Measurements from ENCODE around the gene CGREF1. TPM values are rescaled to one million over a fixed set of nuclear protein-coding genes. Genes with fewer than 3 reads are reported as not detected.
A peak's percentile ranks its signal among the peaks of the same experiment; 100 is the strongest.

CGREF1 gene, protein sequence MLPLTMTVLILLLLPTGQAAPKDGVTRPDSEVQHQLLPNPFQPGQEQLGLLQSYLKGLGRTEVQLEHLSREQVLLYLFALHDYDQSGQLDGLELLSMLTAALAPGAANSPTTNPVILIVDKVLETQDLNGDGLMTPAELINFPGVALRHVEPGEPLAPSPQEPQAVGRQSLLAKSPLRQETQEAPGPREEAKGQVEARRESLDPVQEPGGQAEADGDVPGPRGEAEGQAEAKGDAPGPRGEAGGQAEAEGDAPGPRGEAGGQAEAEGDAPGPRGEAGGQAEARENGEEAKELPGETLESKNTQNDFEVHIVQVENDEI
- 1 to 10 TPM; 3.7 to 4.3 TPM for total RNA-seq

DNA sequence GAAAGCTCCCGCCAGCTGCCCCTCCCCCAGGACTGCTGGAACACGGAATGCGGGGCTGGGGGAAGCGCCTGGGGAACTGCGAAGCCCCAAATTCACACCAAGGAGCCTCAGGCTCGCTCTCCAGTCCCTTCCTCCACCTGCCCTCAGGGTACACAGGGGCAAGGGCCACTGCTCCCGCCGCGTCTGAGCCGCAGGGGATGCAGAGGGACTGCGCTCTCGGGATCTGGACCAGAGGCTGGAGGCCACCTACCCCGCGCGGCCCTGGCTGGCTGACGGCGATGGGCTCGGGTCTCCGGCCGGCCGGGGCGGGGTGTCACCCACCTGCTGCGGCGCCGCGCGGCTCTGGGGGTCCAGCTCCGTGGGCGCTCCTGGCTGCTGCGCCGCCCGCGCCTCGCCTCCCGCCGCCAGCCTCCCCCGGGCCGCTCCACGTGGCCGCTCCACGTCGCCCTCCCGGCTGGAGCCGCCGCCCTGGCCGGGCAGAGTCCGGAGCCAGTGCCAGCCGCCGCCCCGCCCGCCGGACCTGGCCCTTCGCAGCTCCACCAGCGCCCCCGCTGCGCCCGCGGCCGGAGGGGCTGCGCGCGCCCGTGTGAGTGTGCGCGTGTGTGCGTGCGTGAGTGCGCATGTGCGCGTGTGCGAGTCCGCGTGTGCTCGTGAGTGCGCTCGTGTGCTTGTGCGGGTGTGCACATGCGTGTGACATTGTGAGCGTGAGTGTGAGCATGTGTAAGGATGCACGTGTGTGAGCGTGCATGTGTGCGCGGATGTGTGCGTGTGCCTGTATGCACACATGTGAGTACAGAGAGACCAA is at the start of gene CGREF1:
CGREF1 (minus strand) TSS at position 604 of the 805 bp plus-strand sequence. CDS start 14,762 bp downstream, outside the sequence.
- ChIA-PET CTCF (interaction anchor here (1.3 kb wide), 1 partner anchor 16 kb away, joined by 3 read pairs; the partner anchor contains the start of gene PREB), POLR2A (interaction anchor here (0.6 to 1.1 kb wide), 4 partner anchors 14 to 34 kb away, joined by 3 to 4 read pairs (median 3); no protein-coding TSS in a partner anchor)
- peaks cover 14% of the 10 kb centered on the region for H3K4me1 Mint-ChIP-seq (ENCODE audit: low read depth)
- H3K27me3 Mint-ChIP-seq = peaks cover 23% of the 10 kb centered on the region
- intact Hi-C loops (cut with micrococcal nuclease) = no loop called here
- no peaks in the 10 kb centered on the region for H3K9me3 Mint-ChIP-seq
- H3K4me3 Mint-ChIP-seq = peak within 1 kb of the TSS; percentile 77
- ATAC-seq = peak; percentile 18
- no peaks in the 10 kb centered on the region for H3K36me3 Mint-ChIP-seq (ENCODE audit: low read depth)
- TF ChIP-seq, protein P1, sequence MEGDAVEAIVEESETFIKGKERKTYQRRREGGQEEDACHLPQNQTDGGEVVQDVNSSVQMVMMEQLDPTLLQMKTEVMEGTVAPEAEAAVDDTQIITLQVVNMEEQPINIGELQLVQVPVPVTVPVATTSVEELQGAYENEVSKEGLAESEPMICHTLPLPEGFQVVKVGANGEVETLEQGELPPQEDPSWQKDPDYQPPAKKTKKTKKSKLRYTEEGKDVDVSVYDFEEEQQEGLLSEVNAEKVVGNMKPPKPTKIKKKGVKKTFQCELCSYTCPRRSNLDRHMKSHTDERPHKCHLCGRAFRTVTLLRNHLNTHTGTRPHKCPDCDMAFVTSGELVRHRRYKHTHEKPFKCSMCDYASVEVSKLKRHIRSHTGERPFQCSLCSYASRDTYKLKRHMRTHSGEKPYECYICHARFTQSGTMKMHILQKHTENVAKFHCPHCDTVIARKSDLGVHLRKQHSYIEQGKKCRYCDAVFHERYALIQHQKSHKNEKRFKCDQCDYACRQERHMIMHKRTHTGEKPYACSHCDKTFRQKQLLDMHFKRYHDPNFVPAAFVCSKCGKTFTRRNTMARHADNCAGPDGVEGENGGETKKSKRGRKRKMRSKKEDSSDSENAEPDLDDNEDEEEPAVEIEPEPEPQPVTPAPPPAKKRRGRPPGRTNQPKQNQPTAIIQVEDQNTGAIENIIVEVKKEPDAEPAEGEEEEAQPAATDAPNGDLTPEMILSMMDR (IDR thresholded peaks at IDR 0.05) = no peak
- peak within 1 kb of the TSS; percentile 22 for H3K27ac Mint-ChIP-seq
- peak; percentile 18 for DNase-seq

DNA sequence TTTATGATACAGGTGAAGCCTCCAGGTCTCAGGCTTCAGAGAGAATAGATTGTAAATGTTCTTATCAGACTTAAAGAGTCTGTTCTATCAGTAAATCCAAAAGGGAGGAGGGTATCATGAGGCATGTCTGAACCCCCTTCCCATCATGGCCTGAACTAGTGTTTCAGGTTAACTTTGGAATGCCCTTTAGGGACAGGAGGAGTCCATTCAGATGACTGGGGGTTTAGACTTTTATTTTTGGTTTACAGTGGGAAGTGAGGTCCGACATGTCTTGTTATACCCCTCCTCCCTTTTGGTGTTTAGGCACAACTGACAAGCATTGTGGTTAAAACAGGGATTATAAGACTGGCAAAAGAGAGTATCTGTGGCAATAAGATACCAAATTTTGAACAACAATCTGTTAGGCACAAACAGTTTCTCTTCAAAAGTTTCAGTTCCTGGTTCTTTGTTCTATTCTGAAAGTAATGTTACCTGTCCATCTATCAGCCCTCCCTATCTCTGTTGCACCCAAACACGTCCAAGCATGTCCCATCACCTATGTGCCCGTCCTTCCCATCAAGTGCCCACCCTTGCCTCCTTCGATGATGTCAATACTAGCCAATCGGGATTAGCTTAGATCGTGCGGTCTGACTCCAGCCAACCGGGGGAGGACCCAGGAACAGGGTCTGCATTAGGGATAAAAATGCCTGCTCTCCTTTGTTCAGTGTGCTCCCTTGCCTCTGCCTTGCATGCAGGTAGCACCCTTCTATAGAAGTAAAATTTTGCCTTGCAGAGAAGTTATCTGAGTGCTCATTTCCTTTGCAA is 46.2 kb upstream of the CGREF1 start:
- TF ChIP-seq, protein P1 (IDR thresholded peaks at IDR 0.05) = no peak
- Mint-ChIP-seq H3K4me3 (no peak overlapping the region), H3K9me3 (no peaks in the 10 kb centered on the region), H3K36me3 (ENCODE audit: low read depth) (no peaks in the 10 kb centered on the region), H3K27me3 (peaks cover 1% of the 10 kb centered on the region), H3K27ac (no peak overlapping the region), H3K4me1 (ENCODE audit: low read depth) (peaks cover 4% of the 10 kb centered on the region)
- CTCF ChIA-PET = interaction anchor here (1.4 to 1.9 kb wide), 3 partner anchors 11 to 115 kb away, joined by 4 to 7 read pairs (median 5); no protein-coding TSS in a partner anchor
- POLR2A ChIA-PET = no interaction called here
- intact Hi-C loops (cut with micrococcal nuclease) = no loop called here
- ATAC-seq = no peak
- DNase-seq = no peak

DNA sequence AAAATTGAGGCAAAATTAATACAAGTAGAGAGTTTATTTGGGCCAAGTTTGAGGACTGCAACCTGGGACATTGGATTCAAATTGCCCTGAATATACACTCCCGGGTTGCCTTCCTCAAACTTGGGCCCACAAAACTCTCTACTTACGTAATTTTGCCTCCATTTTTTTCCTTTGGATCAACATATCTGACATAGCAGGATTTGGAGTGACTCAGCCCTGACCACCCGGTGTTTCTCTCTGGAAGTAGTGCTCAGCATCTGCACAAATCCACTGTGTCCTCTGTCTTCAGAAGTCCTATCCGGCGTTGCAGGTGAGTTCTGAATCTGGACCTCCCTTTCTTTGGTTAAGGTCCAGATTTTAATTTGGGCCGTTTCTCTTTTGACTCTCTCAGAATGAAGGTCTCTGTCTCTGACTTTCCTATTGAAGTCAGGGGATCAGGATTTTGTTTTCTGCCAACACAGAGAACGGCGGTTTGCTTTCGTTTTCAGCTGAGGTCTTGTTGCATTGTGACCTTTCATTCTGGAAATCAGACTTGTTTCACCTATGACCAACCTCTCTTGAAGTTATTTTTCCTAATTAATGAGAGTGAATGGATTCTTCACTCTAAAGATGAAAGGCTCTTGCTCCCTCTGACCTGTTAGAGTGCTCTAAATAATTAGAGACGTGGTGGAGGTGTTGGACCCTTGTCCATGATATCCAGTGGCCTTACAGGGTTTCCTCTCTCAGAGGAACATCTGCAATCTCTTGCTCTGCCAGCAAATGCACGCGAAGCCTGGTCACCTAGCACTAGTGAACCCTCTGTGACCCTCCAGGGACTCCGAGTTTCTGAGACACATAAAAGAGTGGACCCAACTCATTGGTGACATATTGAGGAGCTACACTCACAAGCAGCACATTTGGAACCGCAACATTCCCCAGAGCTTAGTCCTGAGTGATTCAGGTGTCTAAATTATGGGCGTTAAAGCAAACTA is 43.5 kb upstream of the CGREF1 start:
- intact Hi-C loops (cut with micrococcal nuclease) = no loop called here
- H3K4me3 Mint-ChIP-seq = no peak overlapping the region
- POLR2A ChIA-PET = interaction anchor here (0.7 kb wide), 1 partner anchor 349 kb away, joined by 3 read pairs; no protein-coding TSS in a partner anchor

DNA sequence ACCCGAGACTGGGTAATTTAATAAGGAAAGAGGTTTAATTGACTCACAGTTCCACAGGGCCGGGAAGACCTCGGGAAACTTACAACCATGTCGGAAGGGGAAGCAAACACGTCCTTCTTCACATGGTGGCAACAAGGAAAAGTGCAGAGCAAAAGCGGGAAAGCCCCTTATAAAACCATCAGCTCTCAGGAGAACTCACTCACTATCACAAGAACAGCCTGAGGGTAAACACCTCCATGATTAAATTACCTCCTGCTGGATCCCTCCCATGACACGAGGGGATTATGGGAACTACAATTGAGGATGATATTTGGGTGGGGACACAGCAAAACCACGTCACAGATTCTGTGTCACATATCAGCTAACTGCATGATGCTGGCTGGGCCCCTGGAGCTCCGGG is 41.3 kb upstream of the CGREF1 start:
- H3K4me3 Mint-ChIP-seq = no peak overlapping the region
- H3K9me3 Mint-ChIP-seq = no peaks in the 10 kb centered on the region
- no peaks in the 10 kb centered on the region for H3K36me3 Mint-ChIP-seq (ENCODE audit: low read depth)
- H3K4me1 Mint-ChIP-seq (ENCODE audit: low read depth) = no peaks in the 10 kb centered on the region
- H3K27me3 Mint-ChIP-seq = no peaks in the 10 kb centered on the region
- ATAC-seq (no peak), DNase-seq (no peak)
- intact Hi-C loops (cut with micrococcal nuclease) = no loop called here
- CTCF ChIA-PET = interaction anchor here (3.8 kb wide), 1 partner anchor 10 kb away, joined by 17 read pairs; no protein-coding TSS in a partner anchor
- TF ChIP-seq, protein P1 (IDR thresholded peaks at IDR 0.05) = no peak
- POLR2A ChIA-PET = no interaction called here
- H3K27ac Mint-ChIP-seq = no peak overlapping the region

More for the DNA sequence above, 43.5 kb upstream of the CGREF1 start:
- Mint-ChIP-seq H3K27ac (no peak overlapping the region), H3K27me3 (no peaks in the 10 kb centered on the region), H3K36me3 (ENCODE audit: low read depth) (no peaks in the 10 kb centered on the region), H3K9me3 (no peaks in the 10 kb centered on the region), H3K4me1 (ENCODE audit: low read depth) (peaks cover 4% of the 10 kb centered on the region)
- TF ChIP-seq, protein P1 (IDR thresholded peaks at IDR 0.05) = no peak
- ATAC-seq = no peak
- CTCF ChIA-PET = no interaction called here
- DNase-seq = no peak

Data from activated CD8-positive, alpha-beta T cell treated with anti-CD3 and anti-CD28 coated beads for 36 hours (primary cell).